Smooth muscle cell (in vitro differentiated cells): Measurements from ENCODE around the gene WFDC2. TPM values are rescaled to one million over a fixed set of nuclear protein-coding genes. Genes with fewer than 3 reads are reported as not detected.

Experiments
- DNase-seq: peaks from one replicate; lab custom pipeline; 2025; ENCODE audit not compliant: unreplicated experiment; lab: John Stamatoyannopoulos, UW
- H2AFZ ChIP-seq: fragments of 200-600 bp; sonication (generic); 2 replicates; pipeline ENCODE4 v1.6.0; 2016; ENCODE audit warnings: antibody characterized with exemption, low read depth, mild to moderate bottlenecking
- H3F3A ChIP-seq: fragments of 200-600 bp; sonication (generic); 2 replicates; pipeline ENCODE4 v1.6.0; 2017; ENCODE audit warnings: antibody characterized with exemption, low read depth
- H3K27ac ChIP-seq: fragments of 200-600 bp; sonication (generic); 2 replicates; pipeline ENCODE4 v1.5.1; 2016; ENCODE audit warnings: low read depth, mild to moderate bottlenecking
- H3K27me3 ChIP-seq: fragments of 200-600 bp; sonication (generic); 2 replicates; pipeline ENCODE4 v1.6.1; 2016; ENCODE audit warnings: low read depth, mild to moderate bottlenecking
- H3K36me3 ChIP-seq: fragments of 200-600 bp; sonication (generic); 2 replicates; pipeline ENCODE4 v1.5.1; 2016; ENCODE audit warnings: low read depth
- H3K4me1 ChIP-seq: fragments of 200-600 bp; sonication (generic); 2 replicates; pipeline ENCODE4 v1.5.1; 2016; ENCODE audit warnings: low read depth
- H3K4me2 ChIP-seq: fragments of 200-600 bp; sonication (generic); 2 replicates; pipeline ENCODE4 v1.6.0; 2016; ENCODE audit warnings: mild to moderate bottlenecking
- H3K4me3 ChIP-seq: fragments of 200-600 bp; sonication (generic); 2 replicates; pipeline ENCODE4 v1.5.1; 2016; ENCODE audit warnings: mild to moderate bottlenecking
- H3K79me2 ChIP-seq: fragments of 200-600 bp; sonication (generic); 2 replicates; pipeline ENCODE4 v1.6.0; 2016; ENCODE audit warnings: low read depth, mild to moderate bottlenecking
- H3K9ac ChIP-seq: fragments of 200-600 bp; sonication (generic); 2 replicates; pipeline ENCODE4 v1.6.0; 2016; ENCODE audit warnings: low read depth
- H3K9me3 ChIP-seq: fragments of 200-600 bp; sonication (generic); replicated peaks from 2 replicates; pipeline ENCODE4 v1.5.1; 2016; ENCODE audit warnings: low read depth
- H4K20me1 ChIP-seq: fragments of 200-600 bp; sonication (generic); 2 replicates; pipeline ENCODE4 v1.6.0; 2016; ENCODE audit warnings: low read depth
- CTCF ChIP-seq: fragments of 200-600 bp; sonication (generic); IDR thresholded peaks from 2 replicates; pipeline ENCODE4 v1.5.1; 2017; ENCODE audit warnings: borderline replicate concordance, mild to moderate bottlenecking, antibody characterized with exemption; ENCODE audit not compliant: insufficient read depth, poor library complexity, severe bottlenecking
- WGBS: methylation state at CpG from one replicate; pipeline ENCODE4 v1.1.7; 2016; ENCODE audit warnings: low lambda C conversion rate; 5-methylcytosine and 5-hydroxymethylcytosine counted together
- polyA plus RNA-seq: library from polyadenylated mRNA; unstranded; fragments of >200 nt; fragmentation: Nextera tagmentation; extraction: Ambion mirVana; gene quantifications from 2 replicates; pipeline ENCODE4 v1.2.1, GENCODE V29; 2016
- total RNA-seq: library from RNA; depleted of rRNA; stranded (reverse); fragments of >200 nt; gene quantifications from 2 replicates; pipeline ENCODE4 v1.2.3, GENCODE V29; 2014

Gene WFDC2
- total and polyA plus RNA-seq, 2 experiments from 2014 or later = 3.0 to 9.5 TPM

GRCh38 chr20:45452772-45453691, 16.5 kb upstream of the WFDC2 start:
- no peak overlapping the region for H2AFZ ChIP-seq
- no peaks in the 10 kb centered on the region for H3K79me2 ChIP-seq
- no peak overlapping the region for H3K4me3 ChIP-seq
- H3K9ac ChIP-seq = no peak overlapping the region
- no peak for TF ChIP-seq CTCF
- H3K27ac ChIP-seq = no peak overlapping the region
- DNase-seq = no peak
- no peaks in the 10 kb centered on the region for H3K9me3 ChIP-seq
- no peak overlapping the region for H3K4me2 ChIP-seq
- no peaks in the 10 kb centered on the region for H3K27me3 ChIP-seq
- WGBS = 87% methylated on average over 4 of the region's 4 CpGs
- no peaks in the 10 kb centered on the region for H3F3A ChIP-seq
- no peaks in the 10 kb centered on the region for H3K4me1 ChIP-seq
- H4K20me1 ChIP-seq = no peaks in the 10 kb centered on the region
- H3K36me3 ChIP-seq = no peaks in the 10 kb centered on the region

- H2AFZ ChIP-seq = no peak overlapping the region
- no peak overlapping the region for H3K27ac ChIP-seq
- no peak for DNase-seq
- H3K4me3 ChIP-seq = no peak overlapping the region
- no peaks in the 10 kb centered on the region for H3K79me2 ChIP-seq
- 10% methylated on average over 6 of the region's 6 CpGs for WGBS
- H3F3A ChIP-seq = no peaks in the 10 kb centered on the region
- no peaks in the 10 kb centered on the region for H3K9me3 ChIP-seq
- no peak overlapping the region for H3K4me2 ChIP-seq
- H3K27me3 ChIP-seq = no peaks in the 10 kb centered on the region
- H4K20me1 ChIP-seq = no peaks in the 10 kb centered on the region
- H3K4me1 ChIP-seq = no peaks in the 10 kb centered on the region
- H3K36me3 ChIP-seq = no peaks in the 10 kb centered on the region
- no peak overlapping the region for H3K9ac ChIP-seq
- peak; percentile 16 for TF ChIP-seq CTCF
Observed at GRCh38 chr20:45456632-45457031, 12.9 kb upstream of the WFDC2 start.

GRCh38 chr20:45459606-45460005, 9.9 kb upstream of the WFDC2 start:
- no peaks in the 10 kb centered on the region for H3K79me2 ChIP-seq
- H3K4me2 ChIP-seq = no peak overlapping the region
- 80% methylated on average over 5 of the region's 5 CpGs for WGBS
- no peaks in the 10 kb centered on the region for H3K36me3 ChIP-seq
- no peak for DNase-seq
- no peaks in the 10 kb centered on the region for H3K4me1 ChIP-seq
- no peaks in the 10 kb centered on the region for H4K20me1 ChIP-seq
- no peak for TF ChIP-seq CTCF
- H3F3A ChIP-seq = no peaks in the 10 kb centered on the region
- H3K27ac ChIP-seq = no peak overlapping the region
- no peak overlapping the region for H3K9ac ChIP-seq
- H2AFZ ChIP-seq = no peak overlapping the region
- H3K27me3 ChIP-seq = peaks cover 6% of the 10 kb centered on the region
- H3K9me3 ChIP-seq = no peaks in the 10 kb centered on the region
- H3K4me3 ChIP-seq = no peak overlapping the region

- Histone ChIP-seq H4K20me1 (no peaks in the 10 kb centered on the region), H3K4me3 (no peak overlapping the region), H3K4me2 (no peak overlapping the region), H3K27me3 (peaks cover 18% of the 10 kb centered on the region), H3K9ac (no peak overlapping the region), H3K36me3 (no peaks in the 10 kb centered on the region), H2AFZ (no peak overlapping the region), H3F3A (no peaks in the 10 kb centered on the region), H3K79me2 (no peaks in the 10 kb centered on the region), H3K27ac (no peak overlapping the region), H3K4me1 (no peaks in the 10 kb centered on the region), H3K9me3 (no peaks in the 10 kb centered on the region)
- no peak for DNase-seq
- 60% methylated on average over 1 of the region's 1 CpG for WGBS
- no peak for TF ChIP-seq CTCF
Observed at GRCh38 chr20:45461225-45461624, 8.3 kb upstream of the WFDC2 start.
